ENCODE measurements around the gene OR2B6.
"Not testable (repeated sequence)": the region's sequence is repeated elsewhere in the genome, so short reads cannot be mapped to it uniquely, and the experiment has no call there.

Gene OR2B6

GRCh38 chr6:27956941-27957340, at the start of gene OR2B6:
TSS of gene OR2B6 (plus strand) at chr6:27957241. CDS start at chr6:27957241, 0 bp downstream.
- Mint-ChIP-seq H3K9me3 (no peaks in the 10 kb centered on the region), H3K27ac (peak within 1 kb of the TSS in 1 of 2 donors; percentile 48), H3K27me3 (peaks cover 43% of the 10 kb centered on the region), H3K4me3 (no peak within 1 kb of the TSS), H3K4me1 (no peaks in the 10 kb centered on the region)
- ATAC-seq (no peak), DNase-seq (no peak)

GRCh38 chr6:27908017-27908416, 49.0 kb upstream of the OR2B6 start:
- ATAC-seq (peak; percentile 73), DNase-seq (no peak)
- H3K27me3 Mint-ChIP-seq: peaks cover 42% of the 10 kb centered on the region
- no peak overlapping the region for H3K27ac Mint-ChIP-seq
- no peaks in the 10 kb centered on the region for H3K9me3 Mint-ChIP-seq
- no peak overlapping the region for H3K4me3 Mint-ChIP-seq
- peaks cover under 1% of the 10 kb centered on the region for H3K4me1 Mint-ChIP-seq

GRCh38 chr6:27911956-27912446, 45.0 kb upstream of the OR2B6 start, which contains the start of gene OR2B2:
TSS of gene OR2B2 (minus strand) at chr6:27912396. CDS start at chr6:27912319, 77 bp downstream.
- peaks cover 27% of the 10 kb centered on the region for H3K27me3 Mint-ChIP-seq

GRCh38 chr6:27922949-27923348, 34.1 kb upstream of the OR2B6 start:
- Mint-ChIP-seq H3K4me3 (no peak overlapping the region), H3K9me3 (no peaks in the 10 kb centered on the region), H3K27ac (no peak overlapping the region), H3K27me3 (peaks cover 13% of the 10 kb centered on the region), H3K4me1 (no peaks in the 10 kb centered on the region)
- DNase-seq: no peak
- no peak for ATAC-seq

More at GRCh38 chr6:27911956-27912446, 45.0 kb upstream of the OR2B6 start, which contains the start of gene OR2B2:
- Mint-ChIP-seq H3K9me3 (no peaks in the 10 kb centered on the region), H3K4me1 (no peaks in the 10 kb centered on the region), H3K27ac (no peak within 1 kb of the TSS), H3K4me3 (no peak within 1 kb of the TSS)
- ATAC-seq (no peak), DNase-seq (no peak)

GRCh38 chr6:27924179-27924578, 32.9 kb upstream of the OR2B6 start:
- Mint-ChIP-seq H3K27ac (no peak overlapping the region), H3K4me1 (no peaks in the 10 kb centered on the region), H3K4me3 (no peak overlapping the region), H3K9me3 (no peaks in the 10 kb centered on the region), H3K27me3 (peaks cover 21% of the 10 kb centered on the region)
- ATAC-seq (no peak), DNase-seq (no peak)

GRCh38 chr6:27928041-27928440, 29.0 kb upstream of the OR2B6 start:
- not testable (repeated sequence) for DNase-seq, ATAC-seq, H3K4me1 Mint-ChIP-seq, H3K9me3 Mint-ChIP-seq, H3K4me3 Mint-ChIP-seq, H3K27ac Mint-ChIP-seq
- H3K27me3 Mint-ChIP-seq: peaks cover 20% of the 10 kb centered on the region

GRCh38 chr6:27929930-27930329, 27.1 kb upstream of the OR2B6 start:
- not testable (repeated sequence) for DNase-seq, ATAC-seq, H3K9me3 Mint-ChIP-seq

GRCh38 chr6:27931209-27931608, 25.8 kb upstream of the OR2B6 start:
- Mint-ChIP-seq H3K4me1 (no peaks in the 10 kb centered on the region), H3K27ac (no peak overlapping the region), H3K9me3 (no peaks in the 10 kb centered on the region), H3K4me3 (no peak overlapping the region), H3K27me3 (peaks cover 26% of the 10 kb centered on the region)
- DNase-seq (no peak), ATAC-seq (no peak)

More at GRCh38 chr6:27929930-27930329, 27.1 kb upstream of the OR2B6 start:
- H3K27ac Mint-ChIP-seq, H3K4me3 Mint-ChIP-seq, H3K4me1 Mint-ChIP-seq: not testable (repeated sequence)
- peaks cover 26% of the 10 kb centered on the region for H3K27me3 Mint-ChIP-seq

- H3K4me1 Mint-ChIP-seq: no peaks in the 10 kb centered on the region
- ATAC-seq (no peak), DNase-seq (no peak)
- H3K4me3 Mint-ChIP-seq: no peak overlapping the region
- H3K27me3 Mint-ChIP-seq: peaks cover 57% of the 10 kb centered on the region
- H3K9me3 Mint-ChIP-seq: no peaks in the 10 kb centered on the region
- H3K27ac Mint-ChIP-seq: no peak overlapping the region
Measured at GRCh38 chr6:27940766-27941165, 16.3 kb upstream of the OR2B6 start.

- peaks cover 55% of the 10 kb centered on the region for H3K27me3 Mint-ChIP-seq
- not testable (repeated sequence) for ATAC-seq, DNase-seq, H3K27ac Mint-ChIP-seq, H3K4me3 Mint-ChIP-seq, H3K9me3 Mint-ChIP-seq, H3K4me1 Mint-ChIP-seq
Measured at GRCh38 chr6:27943072-27943471, 14.0 kb upstream of the OR2B6 start.

GRCh38 chr6:27948237-27948636, 8.8 kb upstream of the OR2B6 start:
- Mint-ChIP-seq H3K9me3 (no peaks in the 10 kb centered on the region), H3K4me3 (no peak overlapping the region), H3K4me1 (no peaks in the 10 kb centered on the region), H3K27ac (no peak overlapping the region), H3K27me3 (peaks cover 29% of the 10 kb centered on the region)
- ATAC-seq (no peak), DNase-seq (no peak)

- Mint-ChIP-seq H3K27ac (no peak overlapping the region), H3K27me3 (peaks cover 41% of the 10 kb centered on the region), H3K4me3 (no peak overlapping the region), H3K4me1 (no peaks in the 10 kb centered on the region), H3K9me3 (no peaks in the 10 kb centered on the region)
- no peak for DNase-seq
- ATAC-seq: no peak
Measured at GRCh38 chr6:27951040-27951439, 6.0 kb upstream of the OR2B6 start.

- DNase-seq: no peak
- Mint-ChIP-seq H3K27me3 (peaks cover 39% of the 10 kb centered on the region), H3K9me3 (no peaks in the 10 kb centered on the region), H3K4me1 (no peaks in the 10 kb centered on the region), H3K4me3 (no peak overlapping the region), H3K27ac (no peak overlapping the region)
- ATAC-seq: no peak
Measured at GRCh38 chr6:27957516-27957915, 475 bp downstream of the OR2B6 start.

GRCh38 chr6:27962506-27962905, 5.5 kb downstream of the OR2B6 start:
- ATAC-seq (no peak), DNase-seq (no peak)
- H3K4me1 Mint-ChIP-seq: no peaks in the 10 kb centered on the region
- no peak overlapping the region for H3K4me3 Mint-ChIP-seq
- peaks cover 0 to 3% of the 10 kb centered on the region in 2 donors for H3K9me3 Mint-ChIP-seq
- peaks cover 32% of the 10 kb centered on the region for H3K27me3 Mint-ChIP-seq
- no peak overlapping the region for H3K27ac Mint-ChIP-seq

GRCh38 chr6:27966044-27966443, 9.0 kb downstream of the OR2B6 start:
- ATAC-seq: no peak
- no peak overlapping the region for H3K27ac Mint-ChIP-seq
- no peak for DNase-seq
- no peaks in the 10 kb centered on the region for H3K4me1 Mint-ChIP-seq
- H3K9me3 Mint-ChIP-seq: peaks cover 0 to 3% of the 10 kb centered on the region in 2 donors
- H3K27me3 Mint-ChIP-seq: peaks cover 44% of the 10 kb centered on the region
- no peak overlapping the region for H3K4me3 Mint-ChIP-seq

GRCh38 chr6:27966816-27967426, 9.9 kb downstream of the OR2B6 start:
- H3K4me1 Mint-ChIP-seq: no peaks in the 10 kb centered on the region
- ATAC-seq: no peak
- no peak overlapping the region for H3K4me3 Mint-ChIP-seq
- DNase-seq: no peak
- peaks cover 0 to 3% of the 10 kb centered on the region in 2 donors for H3K9me3 Mint-ChIP-seq
- H3K27ac Mint-ChIP-seq: no peak overlapping the region
- peaks cover 44% of the 10 kb centered on the region for H3K27me3 Mint-ChIP-seq

- H3K4me3 Mint-ChIP-seq: no peak overlapping the region
- no peaks in the 10 kb centered on the region for H3K9me3 Mint-ChIP-seq
- H3K27me3 Mint-ChIP-seq: peaks cover 47% of the 10 kb centered on the region
- no peaks in the 10 kb centered on the region for H3K4me1 Mint-ChIP-seq
- DNase-seq: no peak
- no peak overlapping the region for H3K27ac Mint-ChIP-seq
- no peak for ATAC-seq
Measured at GRCh38 chr6:27970444-27970843, 13.4 kb downstream of the OR2B6 start.

Data from stimulated activated naive CD8-positive, alpha-beta T cell treated with anti-CD3 and anti-CD28 coated beads, Interleukin-15, amount 100 ng/mL, for 72 hours (primary cell).